GM23338 (cell line): ENCODE measurements around the gene CNDP1. TPM values are rescaled to one million over a fixed set of nuclear protein-coding genes. Genes with fewer than 3 reads are reported as not detected.

Source experiments
- ATAC-seq: fragments of 200-7000 bp; cut with Tn5 transposase; 3 replicates; pipeline ENCODE4 v1.9.1; 2020
- DNase-seq: peaks from one replicate; pipeline ENCODE4 v3.0.0-alpha.2; 2015; ENCODE audit warnings: low spot score
- H2AFZ ChIP-seq: fragments of 200-600 bp; sonication (generic); 2 replicates; pipeline ENCODE4 v1.8.0; 2016; ENCODE audit warnings: antibody characterized with exemption, mild to moderate bottlenecking, moderate library complexity
- H3F3A ChIP-seq: fragments of 200-600 bp; sonication (generic); replicated peaks from 2 replicates; pipeline ENCODE4 v1.8.0; 2017; ENCODE audit warnings: antibody characterized with exemption, mixed run types, low read depth
- H3K27ac ChIP-seq: fragments of 200-600 bp; sonication (generic); 2 replicates; pipeline ENCODE4 v1.6.1; 2016; ENCODE audit warnings: low read depth
- H3K27me3 ChIP-seq: fragments of 200-600 bp; sonication (generic); 2 replicates; pipeline ENCODE4 v1.8.0; 2016; ENCODE audit warnings: mild to moderate bottlenecking, mixed run types, moderate library complexity; ENCODE audit not compliant: insufficient read depth
- H3K36me3 ChIP-seq: fragments of 200-600 bp; sonication (generic); 2 replicates; pipeline ENCODE4 v1.8.0; 2016; ENCODE audit warnings: mild to moderate bottlenecking; ENCODE audit not compliant: insufficient read depth
- H3K4me1 ChIP-seq: fragments of 200-600 bp; sonication (generic); 2 replicates; pipeline ENCODE4 v1.8.0; 2016; ENCODE audit warnings: mild to moderate bottlenecking, moderate library complexity; ENCODE audit not compliant: insufficient read depth
- H3K4me2 ChIP-seq: fragments of 200-600 bp; sonication (generic); 2 replicates; pipeline ENCODE4 v1.7.1; 2017; ENCODE audit warnings: mixed run types
- H3K4me3 ChIP-seq: fragments of 200-600 bp; sonication (generic); 2 replicates; pipeline ENCODE4 v1.6.1; 2016; ENCODE audit warnings: mixed run types
- H3K79me2 ChIP-seq: fragments of 200-600 bp; sonication (generic); replicated peaks from 2 replicates; pipeline ENCODE4 v1.8.0; 2017; ENCODE audit warnings: mild to moderate bottlenecking; ENCODE audit not compliant: insufficient read depth
- H3K9me2 ChIP-seq: fragments of 200-600 bp; sonication (generic); 2 replicates; pipeline ENCODE4 v1.8.0; 2017; ENCODE audit not compliant: insufficient read depth
- H4K20me1 ChIP-seq: fragments of 200-600 bp; sonication (generic); replicated peaks from 2 replicates; pipeline ENCODE4 v1.8.0; 2017; ENCODE audit warnings: mild to moderate bottlenecking; ENCODE audit not compliant: insufficient read depth
- H3K27ac Mint-ChIP-seq: 2 replicates; pipeline ENCODE4 v1.8.0; 2020; ENCODE audit warnings: inconsistent platforms, mild to moderate bottlenecking, moderate library complexity, mixed read lengths
- H3K27me3 Mint-ChIP-seq: 3 replicates; pipeline ENCODE4 v1.8.0; 2022; ENCODE audit warnings: low read depth, mild to moderate bottlenecking, moderate library complexity, mixed read lengths, inconsistent platforms; ENCODE audit not compliant: insufficient read depth, poor library complexity
- H3K36me3 Mint-ChIP-seq: 3 replicates; pipeline ENCODE4 v1.8.0; 2021; ENCODE audit warnings: low read depth, mild to moderate bottlenecking, inconsistent platforms, moderate library complexity, mixed read lengths
- H3K4me1 Mint-ChIP-seq: 3 replicates; pipeline ENCODE4 v1.8.0; 2020; ENCODE audit warnings: mild to moderate bottlenecking, inconsistent platforms, mixed read lengths
- H3K4me3 Mint-ChIP-seq: 3 replicates; pipeline ENCODE4 v1.8.0; 2021; ENCODE audit warnings: moderate library complexity, mild to moderate bottlenecking, inconsistent platforms, mixed read lengths
- H3K9me3 Mint-ChIP-seq: 3 replicates; pipeline ENCODE4 v1.8.0; 2020; ENCODE audit warnings: moderate library complexity, mild to moderate bottlenecking, inconsistent platforms, mixed read lengths
- CREB1 ChIP-seq: fragments of 250-450 bp; sonication (Bioruptor Pico); IDR thresholded peaks from 2 replicates; pipeline ENCODE4 v1.5.0; 2020; ENCODE audit warnings: low read depth, mild to moderate bottlenecking, moderate library complexity
- CTCF ChIP-seq, 2 experiments: fragments of 200-600 bp in 1 of 2; sonication (generic) in 1 of 2; conservative IDR thresholded peaks; 2 replicates each; pipeline versions ENCODE4 v1.5.1 to v1.6.1; 2016 to 2017; ENCODE audit warnings: antibody characterized with exemption in 2 of 2, low read depth in 2 of 2, mild to moderate bottlenecking in 2 of 2, moderate library complexity in 1 of 2
- ETS1 ChIP-seq: IDR thresholded peaks from 2 replicates; pipeline ENCODE4 v1.6.1; 2016; ENCODE audit warnings: antibody characterized with exemption
- EZH2 ChIP-seq: fragments of 200-600 bp; sonication (generic); IDR thresholded peaks from one replicate; pipeline ENCODE4 v1.8.0; 2017; ENCODE audit warnings: antibody characterized with exemption, mild to moderate bottlenecking, low read depth; ENCODE audit not compliant: unreplicated experiment
- EZH2phosphoT487 ChIP-seq: fragments of 200-600 bp; sonication (generic); IDR thresholded peaks from one replicate; pipeline ENCODE4 v1.8.1; 2018; ENCODE audit warnings: antibody characterized with exemption; ENCODE audit not compliant: unreplicated experiment
- JUNB ChIP-seq: IDR thresholded peaks from one replicate; pipeline ENCODE4 v1.6.1; 2016; ENCODE audit warnings: antibody characterized with exemption; ENCODE audit not compliant: unreplicated experiment
- NANOG ChIP-seq: IDR thresholded peaks from 2 replicates; pipeline ENCODE4 v1.6.1; 2016; ENCODE audit warnings: antibody characterized with exemption, borderline replicate concordance
- POLR2AphosphoS5 ChIP-seq: IDR thresholded peaks from 2 replicates; pipeline ENCODE4 v1.6.1; 2016; ENCODE audit warnings: antibody characterized with exemption, low read depth
- REST ChIP-seq: IDR thresholded peaks from one replicate; pipeline ENCODE4 v1.6.1; 2018; ENCODE audit warnings: antibody characterized with exemption; ENCODE audit not compliant: unreplicated experiment
- STAT1 ChIP-seq: IDR thresholded peaks from one replicate; pipeline ENCODE4 v1.6.1; 2016; ENCODE audit warnings: antibody characterized with exemption; ENCODE audit not compliant: unreplicated experiment
- ZNF114 ChIP-seq: fragments of 250-450 bp; sonication (Bioruptor Pico); IDR thresholded peaks from 2 replicates; pipeline ENCODE4 v1.5.0; 2020; ENCODE audit warnings: mild to moderate bottlenecking, moderate library complexity
- ZNF331 ChIP-seq: fragments of 250-450 bp; sonication (Bioruptor Pico); IDR thresholded peaks from 2 replicates; pipeline ENCODE4 v1.5.0; 2020; ENCODE audit warnings: low read depth, mild to moderate bottlenecking, moderate library complexity
- polyA plus RNA-seq: library from polyadenylated mRNA; unstranded; fragments of >200 nt; fragmentation: Nextera tagmentation; extraction: Ambion mirVana; gene quantifications from 2 replicates; pipeline ENCODE4 v1.2.1, GENCODE V29; 2016
- total RNA-seq: library from RNA; depleted of rRNA; stranded (reverse); fragments of >200 nt; shearing (Covaris generic); gene quantifications from 2 replicates; pipeline ENCODE4 v1.2.3, GENCODE V29; 2014

Gene CNDP1
- total and polyA plus RNA-seq, 2 experiments from 2014 or later, result 0.03 to 0.11 TPM

DNA sequence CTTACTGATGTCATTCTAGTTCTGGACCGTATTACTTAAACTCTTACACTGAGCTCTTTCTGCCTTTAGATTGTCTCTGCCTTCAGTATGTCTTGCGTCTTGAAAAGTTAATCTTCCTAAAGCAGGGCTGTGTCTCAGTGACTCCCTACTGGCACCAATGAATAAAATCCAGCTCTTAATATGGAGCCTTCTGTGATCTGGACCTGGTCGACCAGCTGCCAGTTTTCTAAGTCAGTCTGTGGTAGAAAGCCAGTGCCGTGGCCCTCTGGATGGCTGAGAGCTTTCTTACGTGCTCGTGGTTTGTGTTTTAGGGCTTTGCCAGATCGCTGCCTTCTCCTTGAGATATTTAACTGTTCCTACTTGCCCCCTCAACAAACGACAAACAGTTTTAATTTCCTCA lies 90.2 kb downstream of the CNDP1 start:
- Histone ChIP-seq H3K4me2 (no peak overlapping the region), H3K27ac (peak overlapping the region; percentile 4; the same call in 1 of the 2 replicates), H4K20me1 (no peaks in the 10 kb centered on the region), H3K27me3 (no peaks in the 10 kb centered on the region), H2AFZ (no peak overlapping the region), H3F3A (no peaks in the 10 kb centered on the region), H3K9me2 (no peaks in the 10 kb centered on the region), H3K4me1 (peaks cover 16% of the 10 kb centered on the region), H3K4me3 (no peak overlapping the region), H3K36me3 (no peaks in the 10 kb centered on the region), H3K79me2 (peaks cover 10% of the 10 kb centered on the region; the same call in 1 of the 2 replicates)
- no peak for TF ChIP-seq ETS1
- no peak for TF ChIP-seq JUNB
- TF ChIP-seq NANOG, result no peak
- no peak for ATAC-seq
- Mint-ChIP-seq H3K36me3 (no peaks in the 10 kb centered on the region), H3K9me3 (no peaks in the 10 kb centered on the region), H3K27me3 (no peaks in the 10 kb centered on the region), H3K4me1 (peaks cover 7% of the 10 kb centered on the region; the same call in 2 of the 3 replicates), H3K27ac (no peak overlapping the region), H3K4me3 (no peak overlapping the region)
- DNase-seq, result no peak

GRCh38 chr18:74625157-74625556 lies 90.9 kb downstream of the CNDP1 start:
- no peak for ATAC-seq
- no peaks in the 10 kb centered on the region for H3K36me3 ChIP-seq
- Mint-ChIP-seq H3K4me1 (peaks cover 6% of the 10 kb centered on the region; the same call in 2 of the 3 replicates), H3K4me3 (no peak overlapping the region), H3K9me3 (no peaks in the 10 kb centered on the region), H3K27me3 (no peaks in the 10 kb centered on the region), H3K36me3 (no peaks in the 10 kb centered on the region), H3K27ac (no peak overlapping the region)
- H3K4me3 ChIP-seq, result no peak overlapping the region
- no peaks in the 10 kb centered on the region for H3K9me2 ChIP-seq
- H3K27me3 ChIP-seq, result no peaks in the 10 kb centered on the region
- no peak overlapping the region for H3K27ac ChIP-seq
- peaks cover 16% of the 10 kb centered on the region for H3K4me1 ChIP-seq
- no peak overlapping the region for H2AFZ ChIP-seq
- H4K20me1 ChIP-seq, result no peaks in the 10 kb centered on the region
- peaks cover 11% of the 10 kb centered on the region; the same call in 1 of the 2 replicates for H3K79me2 ChIP-seq
- no peaks in the 10 kb centered on the region for H3F3A ChIP-seq
- no peak overlapping the region for H3K4me2 ChIP-seq
- DNase-seq, result no peak
- TF ChIP-seq ZNF114 (CRISPR knock-in tag), result no peak
- no peak for TF ChIP-seq EZH2phosphoT487
- TF ChIP-seq CTCF (conservative IDR thresholded peaks at IDR 0.05; ENCODE audit: low read depth in 2 of 2), result no peak
- no peak for TF ChIP-seq CREB1 (CRISPR knock-in tag)
- TF ChIP-seq ETS1, result no peak
- no peak for TF ChIP-seq REST
- no peak for TF ChIP-seq POLR2AphosphoS5
- TF ChIP-seq NANOG, result no peak
- no peak for TF ChIP-seq EZH2
- TF ChIP-seq STAT1, result no peak
- no peak for TF ChIP-seq ZNF331
- TF ChIP-seq JUNB, result no peak
